ENCODE results near the gene ELP5. TPM values are rescaled to one million over a fixed set of nuclear protein-coding genes. Genes with fewer than 3 reads are reported as not detected.

Gene ELP5, protein sequence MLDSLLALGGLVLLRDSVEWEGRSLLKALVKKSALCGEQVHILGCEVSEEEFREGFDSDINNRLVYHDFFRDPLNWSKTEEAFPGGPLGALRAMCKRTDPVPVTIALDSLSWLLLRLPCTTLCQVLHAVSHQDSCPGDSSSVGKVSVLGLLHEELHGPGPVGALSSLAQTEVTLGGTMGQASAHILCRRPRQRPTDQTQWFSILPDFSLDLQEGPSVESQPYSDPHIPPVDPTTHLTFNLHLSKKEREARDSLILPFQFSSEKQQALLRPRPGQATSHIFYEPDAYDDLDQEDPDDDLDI
- total RNA-seq (30.4 and 30.6 TPM in 2 replicates), polyA plus RNA-seq (38.0 and 49.6 TPM in 2 replicates)

GRCh38 chr17:7252176-7253043 lies at the start of gene ELP5:
ELP5 (plus strand) TSS chr17:7252215; CDS start chr17:7252551, 336 bp downstream.
- 3% methylated on average over 38 of the region's 55 CpGs for WGBS (ENCODE audit: low lambda C conversion rate, missing lambda C conversion rate)
- H2AFZ ChIP-seq, result peak within 1 kb of the TSS; percentile 94

DNA sequence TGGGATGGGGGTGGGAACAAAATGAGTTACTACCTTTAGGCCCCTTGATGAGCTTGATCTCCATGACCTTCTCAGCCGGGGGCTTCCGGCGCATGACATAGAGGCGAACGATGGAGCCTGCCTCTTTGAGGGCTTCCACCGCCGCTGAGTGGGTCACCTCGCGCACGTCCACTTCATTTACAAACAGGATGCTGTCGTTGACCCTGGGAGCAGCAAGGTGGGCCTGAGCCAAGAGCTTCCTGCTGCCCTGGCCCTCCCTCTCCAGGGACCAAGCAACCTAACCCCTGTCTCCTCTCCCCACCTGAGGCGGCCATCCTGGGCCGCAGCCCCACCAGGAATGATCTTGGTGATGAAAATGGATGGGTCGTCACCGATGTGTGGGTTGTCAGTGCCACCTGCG lies 48.6 kb upstream of the ELP5 start:
- Histone ChIP-seq H2AFZ (no peak overlapping the region), H4K20me1 (ENCODE audit: insufficient read depth, poor library complexity, severe bottlenecking) (peaks cover 1% of the 10 kb centered on the region), H3K36me3 (replicated peaks; ENCODE audit: insufficient read depth, low read depth) (no peaks in the 10 kb centered on the region), H3K9me2 (replicated peaks; ENCODE audit: insufficient read depth) (no peaks in the 10 kb centered on the region), H3K27ac (no peak overlapping the region), H3K4me1 (ENCODE audit: insufficient read depth) (no peaks in the 10 kb centered on the region), H3K4me3 (no peak overlapping the region), H3K27me3 (no peaks in the 10 kb centered on the region), H3K9me3 (ENCODE audit: low read depth) (no peaks in the 10 kb centered on the region), H3K4me2 (no peak overlapping the region), H3K79me2 (no peaks in the 10 kb centered on the region)
- WGBS (ENCODE audit: low lambda C conversion rate, missing lambda C conversion rate), result 96% methylated on average over 16 of the region's 16 CpGs
- DNase-seq (ENCODE audit: low spot score), result no peak
- TF ChIP-seq EZH2 (IDR thresholded peaks at IDR 0.05; ENCODE audit: borderline replicate concordance), result no peak
- no peak for TF ChIP-seq CTCF (IDR thresholded peaks at IDR 0.05; ENCODE audit: poor library complexity)
- no peak for TF ChIP-seq EZH2phosphoT487 (IDR thresholded peaks at IDR 0.05; ENCODE audit: low read depth, severe bottlenecking, unreplicated experiment)

More at GRCh38 chr17:7252176-7253043, at the start of gene ELP5:
- Histone ChIP-seq H3K27me3 (no peaks in the 10 kb centered on the region), H3K4me3 (peak within 1 kb of the TSS; percentile 91), H4K20me1 (ENCODE audit: insufficient read depth, poor library complexity, severe bottlenecking) (peaks cover 7% of the 10 kb centered on the region), H3K27ac (peak within 1 kb of the TSS; percentile 98), H3K9me2 (replicated peaks; ENCODE audit: insufficient read depth) (no peaks in the 10 kb centered on the region), H3K4me2 (peak within 1 kb of the TSS; percentile 92), H3K79me2 (peaks cover 86% of the 10 kb centered on the region), H3K36me3 (replicated peaks; ENCODE audit: insufficient read depth, low read depth) (no peaks in the 10 kb centered on the region), H3K4me1 (ENCODE audit: insufficient read depth) (peaks cover 15% of the 10 kb centered on the region), H3K9me3 (ENCODE audit: low read depth) (no peaks in the 10 kb centered on the region)
- no peak for TF ChIP-seq EZH2phosphoT487 (IDR thresholded peaks at IDR 0.05; ENCODE audit: low read depth, severe bottlenecking, unreplicated experiment)
- TF ChIP-seq CTCF (IDR thresholded peaks at IDR 0.05; ENCODE audit: poor library complexity), result peak; percentile 46
- peak; percentile 95 for DNase-seq (ENCODE audit: low spot score)

DNA sequence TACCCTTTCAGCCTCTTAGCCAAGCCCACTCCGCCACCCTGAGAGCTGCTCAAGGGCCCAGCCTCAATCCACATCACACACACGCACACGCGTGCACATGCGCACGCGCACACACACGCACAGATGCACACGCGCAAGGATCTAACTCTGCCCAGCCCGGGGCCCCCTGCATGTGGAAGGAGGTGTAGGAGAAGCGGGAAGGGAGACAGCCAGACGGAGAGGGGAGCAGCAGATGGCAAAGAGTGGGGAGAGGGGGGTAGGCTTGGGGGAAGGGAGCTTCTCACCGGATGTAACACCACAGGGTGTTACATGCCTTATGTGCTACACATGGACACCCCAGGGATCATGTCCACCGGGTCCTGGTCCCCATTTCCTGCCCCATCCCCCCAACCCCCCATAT lies 47.7 kb upstream of the ELP5 start:
- Histone ChIP-seq H3K27ac (peak overlapping the region; percentile 64), H2AFZ (no peak overlapping the region), H3K79me2 (peaks cover 5% of the 10 kb centered on the region), H4K20me1 (ENCODE audit: insufficient read depth, poor library complexity, severe bottlenecking) (peaks cover 6% of the 10 kb centered on the region), H3K36me3 (replicated peaks; ENCODE audit: insufficient read depth, low read depth) (no peaks in the 10 kb centered on the region), H3K27me3 (no peaks in the 10 kb centered on the region), H3K9me2 (replicated peaks; ENCODE audit: insufficient read depth) (no peaks in the 10 kb centered on the region), H3K4me3 (peak overlapping the region; percentile 25), H3K4me1 (ENCODE audit: insufficient read depth) (no peaks in the 10 kb centered on the region), H3K4me2 (peak overlapping the region; percentile 77), H3K9me3 (ENCODE audit: low read depth) (no peaks in the 10 kb centered on the region)
- DNase-seq (ENCODE audit: low spot score), result no peak
- no peak for TF ChIP-seq EZH2phosphoT487 (IDR thresholded peaks at IDR 0.05; ENCODE audit: low read depth, severe bottlenecking, unreplicated experiment)
- TF ChIP-seq CTCF (IDR thresholded peaks at IDR 0.05; ENCODE audit: poor library complexity), result no peak
- no peak for TF ChIP-seq EZH2 (IDR thresholded peaks at IDR 0.05; ENCODE audit: borderline replicate concordance)
- 92% methylated on average over 13 of the region's 15 CpGs for WGBS (ENCODE audit: low lambda C conversion rate, missing lambda C conversion rate)
